ENCODE measurements around the gene PAX2. TPM values are rescaled to one million over a fixed set of nuclear protein-coding genes. Genes with fewer than 3 reads are reported as not detected.

Gene PAX2
- total RNA-seq, 4 donors from 2014 or later = not detected

DNA sequence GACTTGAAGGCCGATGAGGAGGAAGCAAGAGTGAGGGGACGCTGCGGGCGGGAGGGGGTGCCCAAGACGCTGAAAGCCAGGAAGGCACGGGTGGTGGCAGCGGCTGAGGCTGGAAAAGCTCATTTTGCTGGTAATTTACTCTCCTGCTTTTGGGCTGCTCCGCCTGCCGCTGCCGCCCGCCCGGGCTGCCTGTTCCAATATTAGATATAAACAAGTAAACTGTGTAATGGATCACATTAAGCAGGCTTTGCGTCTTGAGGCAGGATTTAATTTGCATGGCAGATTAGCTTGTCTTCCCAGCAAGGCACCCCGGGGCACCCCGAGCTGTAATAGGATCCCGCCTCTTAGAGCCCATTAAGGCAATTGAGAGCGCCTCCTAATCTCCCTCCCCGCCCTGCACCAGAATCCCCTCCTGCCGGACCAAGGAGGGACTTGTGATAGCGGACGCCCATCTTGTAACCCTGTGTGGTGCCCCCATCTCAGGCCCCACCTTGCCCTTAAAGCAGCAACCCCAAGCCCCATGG lies 121.3 kb downstream of the PAX2 start:
- no peak for DNase-seq (ENCODE audit: low spot score in 2 of 2)
- no peak for TF ChIP-seq POLR2A (IDR thresholded peaks at IDR 0.05)
- TF ChIP-seq, protein P1, sequence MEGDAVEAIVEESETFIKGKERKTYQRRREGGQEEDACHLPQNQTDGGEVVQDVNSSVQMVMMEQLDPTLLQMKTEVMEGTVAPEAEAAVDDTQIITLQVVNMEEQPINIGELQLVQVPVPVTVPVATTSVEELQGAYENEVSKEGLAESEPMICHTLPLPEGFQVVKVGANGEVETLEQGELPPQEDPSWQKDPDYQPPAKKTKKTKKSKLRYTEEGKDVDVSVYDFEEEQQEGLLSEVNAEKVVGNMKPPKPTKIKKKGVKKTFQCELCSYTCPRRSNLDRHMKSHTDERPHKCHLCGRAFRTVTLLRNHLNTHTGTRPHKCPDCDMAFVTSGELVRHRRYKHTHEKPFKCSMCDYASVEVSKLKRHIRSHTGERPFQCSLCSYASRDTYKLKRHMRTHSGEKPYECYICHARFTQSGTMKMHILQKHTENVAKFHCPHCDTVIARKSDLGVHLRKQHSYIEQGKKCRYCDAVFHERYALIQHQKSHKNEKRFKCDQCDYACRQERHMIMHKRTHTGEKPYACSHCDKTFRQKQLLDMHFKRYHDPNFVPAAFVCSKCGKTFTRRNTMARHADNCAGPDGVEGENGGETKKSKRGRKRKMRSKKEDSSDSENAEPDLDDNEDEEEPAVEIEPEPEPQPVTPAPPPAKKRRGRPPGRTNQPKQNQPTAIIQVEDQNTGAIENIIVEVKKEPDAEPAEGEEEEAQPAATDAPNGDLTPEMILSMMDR (IDR thresholded peaks at IDR 0.05) = no peak
- 20 to 22% methylated on average over 21 of the region's 21 CpGs for WGBS, 2 donors
- H3K4me3 ChIP-seq (ENCODE audit: low read depth, poor library complexity, severe bottlenecking) = no peak overlapping the region
- intact Hi-C loops (cut with DNase I; ENCODE audit: low total_unique reads) = no loop called here

DNA sequence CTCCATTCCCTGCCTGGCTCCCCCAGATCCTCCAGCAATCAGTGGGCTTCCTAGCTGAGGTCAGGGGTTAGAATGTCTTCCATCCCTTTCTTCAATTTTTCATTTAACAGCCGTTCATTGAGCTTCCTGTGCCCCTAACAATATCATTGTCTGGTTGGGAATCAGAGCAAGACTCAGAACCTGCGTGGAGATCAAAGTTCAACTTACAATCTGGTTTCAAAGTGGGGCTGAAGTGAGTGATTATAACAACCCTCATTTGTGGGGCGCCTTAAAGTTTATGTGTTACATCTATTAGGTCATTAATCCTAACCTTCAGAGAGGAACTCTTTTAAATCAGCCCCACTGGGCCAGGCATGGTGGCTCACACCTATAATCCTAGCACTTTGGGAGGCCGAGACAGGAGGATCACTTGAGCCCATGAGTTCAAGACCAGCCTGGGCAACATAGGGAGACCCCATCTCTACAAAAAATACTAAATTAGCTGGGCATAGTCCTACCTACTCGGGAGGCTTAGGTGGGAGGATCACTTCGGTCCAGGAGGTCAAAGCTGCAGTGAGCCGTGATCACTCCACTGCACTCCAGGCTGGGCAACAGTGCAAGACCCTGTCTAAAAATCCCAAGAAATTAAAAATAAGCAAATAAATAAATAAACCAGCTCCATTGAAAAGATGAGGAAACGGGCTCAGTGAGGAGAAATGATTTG lies 122.0 kb downstream of the PAX2 start:
- TF ChIP-seq POLR2A (IDR thresholded peaks at IDR 0.05) = no peak
- TF ChIP-seq, protein P1 (IDR thresholded peaks at IDR 0.05) = no peak
- no peak for DNase-seq (ENCODE audit: low spot score in 2 of 2)
- WGBS, 2 donors = 88 to 90% methylated on average over 8 of the region's 8 CpGs
- H3K4me3 ChIP-seq (ENCODE audit: low read depth, poor library complexity, severe bottlenecking) = no peak overlapping the region
- intact Hi-C loops (cut with DNase I; ENCODE audit: low total_unique reads) = no loop called here

DNA sequence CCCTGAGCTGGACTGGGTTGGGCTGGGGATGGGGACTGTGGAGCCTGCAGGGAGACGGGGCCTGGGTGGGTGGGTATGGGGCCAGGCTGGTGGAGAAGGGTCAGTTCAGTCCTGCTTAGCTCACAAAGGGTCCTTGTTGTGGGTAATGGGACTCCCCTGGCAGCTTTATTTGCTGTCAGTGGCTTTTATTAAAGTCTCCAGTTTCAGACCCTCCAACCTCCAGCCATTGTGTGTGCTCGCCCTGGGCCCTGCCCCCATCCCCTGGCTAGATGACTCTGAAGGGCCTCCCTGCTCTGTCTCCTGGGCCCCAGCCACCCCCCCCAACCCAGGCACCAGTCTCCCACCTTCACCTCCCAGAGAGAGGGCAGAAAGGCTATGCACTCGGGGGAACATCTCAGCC lies 123.0 kb downstream of the PAX2 start:
- WGBS, 2 donors = 83 to 88% methylated on average over 3 of the region's 3 CpGs
- DNase-seq (ENCODE audit: low spot score in 2 of 2) = no peak
- intact Hi-C loops (cut with DNase I; ENCODE audit: low total_unique reads) = no loop called here
- TF ChIP-seq, protein P1 (IDR thresholded peaks at IDR 0.05) = no peak
- no peak for TF ChIP-seq POLR2A (IDR thresholded peaks at IDR 0.05)
- no peak overlapping the region for H3K4me3 ChIP-seq (ENCODE audit: low read depth, poor library complexity, severe bottlenecking)

DNA sequence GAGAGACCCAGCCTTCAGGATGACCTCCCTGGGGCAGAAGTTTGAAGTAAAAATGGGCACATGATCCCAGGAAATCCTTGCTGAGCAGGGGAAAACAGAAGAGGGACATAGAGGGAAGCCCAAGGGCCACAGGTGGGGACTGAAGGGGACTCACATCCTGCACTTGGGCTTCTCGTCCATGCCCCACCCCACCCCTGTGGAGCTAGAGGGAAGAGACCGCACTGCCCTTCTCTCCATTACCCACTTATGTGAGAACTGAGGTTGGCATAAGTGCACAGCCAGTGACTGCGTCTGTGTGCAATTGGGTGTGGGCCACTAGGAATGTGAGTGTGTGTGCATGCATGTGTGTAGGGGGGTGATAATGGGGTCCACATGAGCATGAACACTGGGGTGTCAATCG lies 124.0 kb downstream of the PAX2 start:
- DNase-seq (ENCODE audit: low spot score in 2 of 2) = no peak
- WGBS, 2 donors = 76 to 82% methylated on average over 4 of the region's 4 CpGs
- TF ChIP-seq, protein P1 (IDR thresholded peaks at IDR 0.05) = no peak
- no peak for TF ChIP-seq POLR2A (IDR thresholded peaks at IDR 0.05)
- H3K4me3 ChIP-seq (ENCODE audit: low read depth, poor library complexity, severe bottlenecking) = no peak overlapping the region
- intact Hi-C loops (cut with DNase I; ENCODE audit: low total_unique reads) = no loop called here

DNA sequence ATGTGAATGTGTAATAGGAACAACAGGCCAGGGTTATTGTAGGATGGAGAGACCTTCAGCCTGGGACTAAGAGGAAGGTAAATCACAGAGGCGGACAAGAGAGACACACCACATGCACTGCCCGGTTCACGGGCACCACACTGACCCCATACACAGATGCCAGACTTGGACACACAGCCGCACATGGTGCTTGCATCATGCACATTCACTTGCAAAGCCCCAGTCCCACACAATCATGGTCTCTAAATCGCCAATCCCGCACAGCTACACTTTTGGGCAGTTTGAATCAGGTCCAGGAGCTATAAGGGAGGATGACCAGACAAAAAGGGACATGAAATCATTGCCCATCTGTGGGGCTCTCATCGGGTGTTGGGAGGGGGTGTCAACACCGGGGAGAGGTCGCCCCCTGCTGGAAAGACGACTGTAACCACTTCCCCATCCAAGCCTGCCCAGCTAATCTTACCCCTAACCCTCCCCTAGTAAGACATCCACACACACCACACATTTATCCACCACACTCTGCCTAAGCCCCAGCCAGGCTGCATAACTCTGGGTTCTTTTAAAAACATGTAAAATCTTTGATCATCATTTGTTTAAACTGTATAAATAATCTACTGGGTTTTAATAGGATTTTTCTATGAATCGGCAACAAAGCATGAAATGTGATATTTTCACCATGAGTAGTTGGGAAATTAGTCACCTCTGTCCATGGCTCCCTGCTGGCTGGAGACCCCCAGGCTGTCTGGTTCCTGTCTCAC lies 126.8 kb downstream of the PAX2 start:
- H3K4me3 ChIP-seq (ENCODE audit: low read depth, poor library complexity, severe bottlenecking) = no peak overlapping the region
- 58 to 63% methylated on average over 11 of the region's 11 CpGs for WGBS, 2 donors
- intact Hi-C loops (cut with DNase I; ENCODE audit: low total_unique reads) = no loop called here
- TF ChIP-seq POLR2A (IDR thresholded peaks at IDR 0.05) = no peak
- TF ChIP-seq, protein P1 (IDR thresholded peaks at IDR 0.05) = no peak
- no peak for DNase-seq (ENCODE audit: low spot score in 2 of 2)
